ENCODE data around the gene CPM. TPM values are rescaled to one million over a fixed set of nuclear protein-coding genes. Genes with fewer than 3 reads are reported as not detected.
"Not testable (repeated sequence)": the region's sequence is repeated elsewhere in the genome, so short reads cannot be mapped to it uniquely, and the experiment has no call there.

Gene CPM
- total RNA-seq, 2 experiments from 2014 or later: 1.1 to 1.4 TPM

DNA sequence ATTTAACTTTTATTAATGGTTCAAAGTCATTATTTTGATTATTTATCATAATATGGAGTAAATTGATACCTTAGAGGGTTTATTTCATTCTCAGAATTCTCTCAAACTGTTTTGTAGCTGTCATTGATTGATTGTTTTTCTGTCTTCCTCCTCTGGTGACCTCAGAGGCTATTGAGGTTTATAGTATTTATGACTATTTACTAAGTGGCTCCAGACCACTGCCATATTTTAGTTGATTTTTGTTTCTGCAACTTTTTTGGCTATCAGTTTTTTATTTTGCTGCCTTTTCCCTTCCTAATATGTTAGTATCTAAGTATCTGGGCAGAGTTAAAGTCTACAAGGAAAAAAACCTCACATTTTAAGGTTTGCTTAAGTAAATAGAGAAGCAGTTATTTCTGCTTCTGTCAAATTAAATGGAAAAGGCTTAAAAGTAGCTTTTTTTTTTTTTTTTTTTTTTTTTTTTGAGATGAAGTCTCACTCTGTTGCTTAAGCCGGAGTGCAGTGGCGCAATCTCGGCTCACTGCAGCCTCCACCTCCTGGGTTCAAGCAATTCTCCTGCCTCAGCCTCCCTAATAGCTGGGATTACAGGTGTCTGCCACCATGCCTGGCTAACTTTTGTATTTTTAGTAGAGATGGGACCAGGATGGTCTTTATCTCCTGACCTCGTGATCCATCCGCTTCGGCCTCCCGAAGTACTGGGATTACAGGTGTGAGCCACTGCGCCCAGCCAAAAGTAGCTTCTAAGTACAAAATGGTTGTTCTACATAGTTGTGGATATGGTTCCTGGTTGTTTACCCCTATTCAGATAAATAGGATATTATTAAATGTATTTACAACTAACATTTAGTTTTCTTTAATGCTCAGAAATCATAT is 116.8 kb downstream of the CPM start:
- peak overlapping the region; percentile 70 for H3K27ac Mint-ChIP-seq
- CTCF ChIA-PET: interaction anchor here (3.5 to 7.7 kb wide), 2 partner anchors 8 to 15 kb away, joined by 30 to 65 read pairs; partner anchors contain the start of gene MDM2
- H3K9me3 Mint-ChIP-seq: no peaks in the 10 kb centered on the region
- DNase-seq: no peak
- POLR2A ChIA-PET: interaction anchor here (0.8 to 2.6 kb wide), 3 partner anchors 8 to 69 kb away, joined by 4 to 27 read pairs (median 8); partner anchors contain the start of gene MDM2
- peaks cover 66% of the 10 kb centered on the region for H3K4me1 Mint-ChIP-seq
- H3K36me3 Mint-ChIP-seq (ENCODE audit: low read depth): peaks cover 80% of the 10 kb centered on the region
- H3K27me3 Mint-ChIP-seq: no peaks in the 10 kb centered on the region
- no peak overlapping the region for H3K4me3 Mint-ChIP-seq

- Mint-ChIP-seq H3K27me3 (no peaks in the 10 kb centered on the region), H3K27ac (peak overlapping the region; percentile 1), H3K9me3 (no peaks in the 10 kb centered on the region), H3K4me1 (peaks cover 65% of the 10 kb centered on the region), H3K36me3 (ENCODE audit: low read depth) (peaks cover 79% of the 10 kb centered on the region), H3K4me3 (no peak overlapping the region)
- CTCF ChIA-PET: interaction anchor here (3.5 to 7.7 kb wide), 2 partner anchors 7 to 16 kb away, joined by 30 to 65 read pairs; partner anchors contain the start of gene MDM2
- DNase-seq: no peak
- POLR2A ChIA-PET: interaction anchor here (1.1 to 1.7 kb wide), 2 partner anchors 9 to 15 kb away, joined by 4 to 5 read pairs; no protein-coding TSS in a partner anchor
Measured at GRCh38 chr12:68815232-68815927, 117.6 kb downstream of the CPM start.

GRCh38 chr12:68814490-68815231 is 118.3 kb downstream of the CPM start:
- H3K4me3 Mint-ChIP-seq: no peak overlapping the region
- ChIA-PET CTCF (interaction anchor here (0.7 to 7.7 kb wide), 2 partner anchors 13 to 16 kb away, joined by 4 to 65 read pairs; no protein-coding TSS in a partner anchor), POLR2A (interaction anchor here (0.6 to 2.7 kb wide), 6 partner anchors 9 to 517 kb away, joined by 3 to 10 read pairs (median 4); partner anchors contain the start of genes RAP1B and SLC35E3)
- peaks cover 61% of the 10 kb centered on the region for H3K4me1 Mint-ChIP-seq
- peaks cover 78% of the 10 kb centered on the region for H3K36me3 Mint-ChIP-seq (ENCODE audit: low read depth)
- H3K9me3 Mint-ChIP-seq: no peaks in the 10 kb centered on the region
- no peak overlapping the region for H3K27ac Mint-ChIP-seq
- H3K27me3 Mint-ChIP-seq: no peaks in the 10 kb centered on the region
- DNase-seq: no peak

DNA sequence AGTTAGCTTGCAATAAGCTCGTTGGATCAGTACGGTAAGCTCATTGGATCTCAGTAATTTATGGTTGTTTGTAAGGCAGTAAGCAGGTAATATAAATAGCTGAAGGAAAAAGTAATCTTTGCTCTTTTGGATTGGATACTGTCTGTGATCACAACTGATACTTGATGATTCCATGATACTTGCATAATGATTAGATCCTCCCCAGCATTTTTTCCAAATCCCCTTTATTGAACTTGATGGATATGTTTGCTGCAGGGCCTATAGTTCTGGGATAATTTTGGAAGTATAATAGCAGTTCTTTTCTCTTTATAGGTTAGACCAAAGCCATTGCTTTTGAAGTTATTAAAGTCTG is 119.8 kb downstream of the CPM start:
- peak overlapping the region; percentile 19 for H3K27ac Mint-ChIP-seq
- CTCF ChIA-PET: interaction anchor here (0.7 to 7.7 kb wide), 6 partner anchors 9 to 320 kb away, joined by 3 to 65 read pairs (median 3); no protein-coding TSS in a partner anchor
- peak overlapping the region; percentile 15 for H3K4me3 Mint-ChIP-seq
- POLR2A ChIA-PET: interaction anchor here (0.7 to 2.7 kb wide), 9 partner anchors 8 to 518 kb away, joined by 3 to 10 read pairs (median 3); partner anchors contain the start of gene SLC35E3
- H3K27me3 Mint-ChIP-seq: no peaks in the 10 kb centered on the region
- DNase-seq: no peak
- peaks cover 83% of the 10 kb centered on the region for H3K36me3 Mint-ChIP-seq (ENCODE audit: low read depth)
- H3K4me1 Mint-ChIP-seq: peaks cover 61% of the 10 kb centered on the region
- no peaks in the 10 kb centered on the region for H3K9me3 Mint-ChIP-seq

- peaks cover 86% of the 10 kb centered on the region for H3K36me3 Mint-ChIP-seq (ENCODE audit: low read depth)
- H3K27me3 Mint-ChIP-seq: no peaks in the 10 kb centered on the region
- POLR2A ChIA-PET: interaction anchor here (0.7 to 2.7 kb wide), 9 partner anchors 9 to 1532 kb away, joined by 3 to 10 read pairs (median 3); partner anchors contain the start of gene SLC35E3
- H3K9me3 Mint-ChIP-seq: no peaks in the 10 kb centered on the region
- peak overlapping the region; percentile 58 for H3K4me3 Mint-ChIP-seq
- peak overlapping the region; percentile 19 for H3K27ac Mint-ChIP-seq
- CTCF ChIA-PET: interaction anchor here (0.7 to 7.7 kb wide), 6 partner anchors 9 to 320 kb away, joined by 3 to 65 read pairs (median 3); no protein-coding TSS in a partner anchor
- peaks cover 61% of the 10 kb centered on the region for H3K4me1 Mint-ChIP-seq
- no peak for DNase-seq
Measured at GRCh38 chr12:68812553-68813241, 120.3 kb downstream of the CPM start.

GRCh38 chr12:68811573-68811972 is 121.4 kb downstream of the CPM start:
- Mint-ChIP-seq H3K4me3 (peak overlapping the region; percentile 63), H3K4me1 (peaks cover 63% of the 10 kb centered on the region), H3K36me3 (ENCODE audit: low read depth) (peaks cover 78% of the 10 kb centered on the region)
- CTCF ChIA-PET: interaction anchor here (7.7 kb wide), 1 partner anchor 19 kb away, joined by 65 read pairs; no protein-coding TSS in a partner anchor
- H3K27me3 Mint-ChIP-seq, H3K9me3 Mint-ChIP-seq, DNase-seq, H3K27ac Mint-ChIP-seq: not testable (repeated sequence)
- POLR2A ChIA-PET: interaction anchor here (1.0 to 1.7 kb wide), 5 partner anchors 10 to 65 kb away, joined by 3 to 8 read pairs (median 3); no protein-coding TSS in a partner anchor

- peaks cover 67% of the 10 kb centered on the region for H3K4me1 Mint-ChIP-seq
- CTCF ChIA-PET, POLR2A ChIA-PET, H3K9me3 Mint-ChIP-seq, DNase-seq, H3K27me3 Mint-ChIP-seq: not testable (repeated sequence)
- peak overlapping the region; percentile 100 for H3K27ac Mint-ChIP-seq
- H3K4me3 Mint-ChIP-seq: peak overlapping the region; percentile 98
- H3K36me3 Mint-ChIP-seq (ENCODE audit: low read depth): peaks cover 63% of the 10 kb centered on the region
Measured at GRCh38 chr12:68810027-68810389, 123.0 kb downstream of the CPM start.

DNA sequence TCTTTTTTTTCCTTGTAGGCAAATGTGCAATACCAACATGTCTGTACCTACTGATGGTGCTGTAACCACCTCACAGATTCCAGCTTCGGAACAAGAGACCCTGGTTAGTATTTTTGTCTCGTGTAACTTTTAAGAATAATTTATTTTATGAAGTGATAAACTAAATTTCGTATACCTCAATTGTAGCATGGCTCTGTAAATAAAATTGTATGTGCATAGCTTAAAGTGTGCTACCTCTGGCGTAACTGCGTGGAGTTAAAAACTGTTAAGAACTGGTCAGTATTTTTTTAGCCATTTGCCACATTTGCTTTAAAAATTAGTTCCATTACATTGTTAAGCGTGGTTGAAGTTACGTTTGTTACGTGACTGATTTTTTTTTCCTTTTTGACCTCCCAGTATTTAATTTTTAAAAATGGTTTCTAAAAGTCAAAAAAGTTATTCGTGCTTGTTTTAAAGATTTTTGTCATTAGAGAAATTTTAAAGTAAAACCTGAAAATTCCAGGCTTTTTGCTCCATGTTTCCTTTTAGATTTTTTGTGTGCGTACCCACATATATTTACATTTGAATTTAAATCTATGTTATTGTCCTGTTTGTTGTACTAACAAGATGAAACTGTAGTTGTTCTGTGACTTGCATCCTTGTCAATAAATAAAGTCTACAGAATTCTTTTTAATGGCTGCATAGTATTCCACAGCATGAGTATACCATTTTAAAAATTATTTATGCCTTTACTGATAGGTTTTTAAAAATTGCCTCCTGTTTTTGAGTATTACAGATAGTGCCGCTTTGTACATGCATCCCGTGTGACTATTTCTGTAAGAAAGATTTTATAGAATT is 123.6 kb downstream of the CPM start:
- CTCF ChIA-PET: interaction anchor here (0.6 to 3.1 kb wide), 10 partner anchors 8 to 478 kb away, joined by 3 to 30 read pairs (median 8); partner anchors contain the start of genes MDM1 and SLC35E3
- Mint-ChIP-seq H3K4me1 (peaks cover 61% of the 10 kb centered on the region), H3K36me3 (ENCODE audit: low read depth) (peaks cover 57% of the 10 kb centered on the region), H3K27ac (peak overlapping the region; percentile 100), H3K9me3 (no peaks in the 10 kb centered on the region), H3K4me3 (peak overlapping the region; percentile 98), H3K27me3 (no peaks in the 10 kb centered on the region)
- POLR2A ChIA-PET: interaction anchor here (0.7 to 3.3 kb wide), 22 partner anchors 8 to 1540 kb away, joined by 3 to 80 read pairs (median 8); partner anchors contain the start of genes CAND1, MDM1, NUP107 and SLC35E3
- no peak for DNase-seq

GRCh38 chr12:68808388-68809189 is 124.4 kb downstream of the CPM start:
- ChIA-PET POLR2A (interaction anchor here (0.6 to 3.3 kb wide), 35 partner anchors 9 to 1539 kb away, joined by 3 to 80 read pairs (median 6); partner anchors contain the start of genes CAND1, IL26, MDM1 and NUP107), CTCF (interaction anchor here (0.6 to 3.1 kb wide), 20 partner anchors 8 to 477 kb away, joined by 3 to 30 read pairs (median 6); partner anchors contain the start of genes MDM1, NUP107 and SLC35E3)
- no peaks in the 10 kb centered on the region for H3K9me3 Mint-ChIP-seq
- H3K36me3 Mint-ChIP-seq (ENCODE audit: low read depth): peaks cover 52% of the 10 kb centered on the region
- H3K27ac Mint-ChIP-seq: peak overlapping the region; percentile 100
- peaks cover 58% of the 10 kb centered on the region for H3K4me1 Mint-ChIP-seq
- H3K27me3 Mint-ChIP-seq: no peaks in the 10 kb centered on the region
- peak overlapping the region; percentile 98 for H3K4me3 Mint-ChIP-seq
- DNase-seq: peak; percentile 77

Data from activated CD4-positive, alpha-beta memory T cell treated with anti-CD3 and anti-CD28 coated beads, Interleukin-2, amount 10 ng/mL, durations not matched to agents 7 days and 5 days (primary cell).